Left forelimb (tissue), 1 donor: Measurements from ENCODE around the gene ELMO1.

Experiments
- DNase-seq: peaks from one replicate; pipeline ENCODE4 v3.0.0-alpha.2; 2018; ENCODE audit warnings: low spot score

The ELMO1 gene

GRCh38 chr7:37054624-37055241, 393.9 kb downstream of the ELMO1 start:
- no peak for DNase-seq

GRCh38 chr7:37052705-37053104, 396.0 kb downstream of the ELMO1 start:
- no peak for DNase-seq

GRCh38 chr7:37050801-37051200, 397.9 kb downstream of the ELMO1 start:
- no peak for DNase-seq

- DNase-seq: no peak
These were observed 400.0 kb downstream of the ELMO1 start for GRCh38 chr7:37048674-37049073.

- DNase-seq: no peak
These were observed 401.4 kb downstream of the ELMO1 start for GRCh38 chr7:37047260-37047659.

- DNase-seq: no peak
These were observed 402.1 kb downstream of the ELMO1 start for GRCh38 chr7:37046531-37047079.

GRCh38 chr7:37045681-37046179, 402.9 kb downstream of the ELMO1 start:
- no peak for DNase-seq

- DNase-seq: no peak
These were observed 407.2 kb downstream of the ELMO1 start for GRCh38 chr7:37041461-37041860.

GRCh38 chr7:37040330-37040729, 408.3 kb downstream of the ELMO1 start:
- DNase-seq: no peak

GRCh38 chr7:37039131-37039749, 409.4 kb downstream of the ELMO1 start:
- no peak for DNase-seq

GRCh38 chr7:37038706-37039105, 410.0 kb downstream of the ELMO1 start:
- no peak for DNase-seq

GRCh38 chr7:37037286-37037685, 411.4 kb downstream of the ELMO1 start:
- no peak for DNase-seq

- no peak for DNase-seq
These were observed 413.0 kb downstream of the ELMO1 start for GRCh38 chr7:37035631-37036030.

- no peak for DNase-seq
These were observed 415.5 kb downstream of the ELMO1 start for GRCh38 chr7:37033141-37033540.

GRCh38 chr7:37032258-37032601, 416.4 kb downstream of the ELMO1 start:
- DNase-seq: no peak

- DNase-seq: no peak
These were observed 416.9 kb downstream of the ELMO1 start for GRCh38 chr7:37031571-37032257.

- no peak for DNase-seq
These were observed 419.7 kb downstream of the ELMO1 start for GRCh38 chr7:37028909-37029440.

- no peak for DNase-seq
These were observed 420.9 kb downstream of the ELMO1 start for GRCh38 chr7:37027557-37028341.

GRCh38 chr7:37027104-37027503, 421.6 kb downstream of the ELMO1 start:
- DNase-seq: no peak

GRCh38 chr7:37018954-37019353, 429.7 kb downstream of the ELMO1 start:
- no peak for DNase-seq

GRCh38 chr7:37016064-37016878, 432.4 kb downstream of the ELMO1 start:
- DNase-seq: no peak
